A549 treated with AZD2906 at 1 μM for 4 hours (cell line): Measurements from ENCODE around the gene ISLR. TPM values are rescaled to one million over a fixed set of nuclear protein-coding genes. Genes with fewer than 3 reads are reported as not detected.

Experiments
- total RNA-seq: library from RNA; stranded (reverse); fragments of 200-300 nt; extraction: Qiagen RNA extraction; gene quantifications from 5 replicates; pipeline ENCODE4 v1.2.3, GENCODE V29; 2022

The ISLR gene, protein sequence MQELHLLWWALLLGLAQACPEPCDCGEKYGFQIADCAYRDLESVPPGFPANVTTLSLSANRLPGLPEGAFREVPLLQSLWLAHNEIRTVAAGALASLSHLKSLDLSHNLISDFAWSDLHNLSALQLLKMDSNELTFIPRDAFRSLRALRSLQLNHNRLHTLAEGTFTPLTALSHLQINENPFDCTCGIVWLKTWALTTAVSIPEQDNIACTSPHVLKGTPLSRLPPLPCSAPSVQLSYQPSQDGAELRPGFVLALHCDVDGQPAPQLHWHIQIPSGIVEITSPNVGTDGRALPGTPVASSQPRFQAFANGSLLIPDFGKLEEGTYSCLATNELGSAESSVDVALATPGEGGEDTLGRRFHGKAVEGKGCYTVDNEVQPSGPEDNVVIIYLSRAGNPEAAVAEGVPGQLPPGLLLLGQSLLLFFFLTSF
- total RNA-seq = 0.21 to 0.39 TPM (median 0.29 TPM) in 5 replicates

DNA sequence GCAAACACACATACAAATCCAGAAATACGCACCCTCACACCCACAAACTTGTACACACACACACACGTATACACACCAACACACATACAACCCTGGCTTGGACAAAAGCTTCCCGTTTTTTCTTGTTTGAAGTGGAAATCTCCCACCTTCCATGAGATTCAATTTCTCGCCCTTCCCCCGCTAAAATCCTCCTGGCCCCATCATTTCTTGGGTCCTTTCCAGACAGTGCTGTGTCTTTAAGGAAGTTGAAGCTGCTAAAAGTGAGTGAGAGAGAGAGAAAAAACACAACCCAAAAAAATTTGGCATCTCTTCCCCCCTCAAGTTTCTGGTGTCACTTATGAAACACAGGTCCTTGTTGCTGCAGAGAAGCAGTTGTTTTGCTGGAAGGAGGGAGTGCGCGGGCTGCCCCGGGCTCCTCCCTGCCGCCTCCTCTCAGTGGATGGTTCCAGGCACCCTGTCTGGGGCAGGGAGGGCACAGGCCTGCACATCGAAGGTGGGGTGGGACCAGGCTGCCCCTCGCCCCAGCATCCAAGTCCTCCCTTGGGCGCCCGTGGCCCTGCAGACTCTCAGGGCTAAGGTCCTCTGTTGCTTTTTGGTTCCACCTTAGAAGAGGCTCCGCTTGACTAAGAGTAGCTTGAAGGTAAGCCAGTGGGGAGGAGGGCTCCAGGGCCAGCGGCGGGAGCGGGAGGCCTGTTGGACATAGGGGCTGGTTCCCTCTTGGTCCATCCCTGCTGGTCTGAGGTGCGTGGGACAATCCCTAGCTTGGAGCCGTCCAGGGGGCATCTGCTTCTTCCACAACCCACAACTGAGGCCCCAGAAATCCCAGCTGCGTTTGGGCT is at the start of gene ISLR:
TSS of gene ISLR (plus strand) at position 331 of the 839 bp plus-strand sequence. CDS start 1,149 bp downstream, outside the sequence.

DNA sequence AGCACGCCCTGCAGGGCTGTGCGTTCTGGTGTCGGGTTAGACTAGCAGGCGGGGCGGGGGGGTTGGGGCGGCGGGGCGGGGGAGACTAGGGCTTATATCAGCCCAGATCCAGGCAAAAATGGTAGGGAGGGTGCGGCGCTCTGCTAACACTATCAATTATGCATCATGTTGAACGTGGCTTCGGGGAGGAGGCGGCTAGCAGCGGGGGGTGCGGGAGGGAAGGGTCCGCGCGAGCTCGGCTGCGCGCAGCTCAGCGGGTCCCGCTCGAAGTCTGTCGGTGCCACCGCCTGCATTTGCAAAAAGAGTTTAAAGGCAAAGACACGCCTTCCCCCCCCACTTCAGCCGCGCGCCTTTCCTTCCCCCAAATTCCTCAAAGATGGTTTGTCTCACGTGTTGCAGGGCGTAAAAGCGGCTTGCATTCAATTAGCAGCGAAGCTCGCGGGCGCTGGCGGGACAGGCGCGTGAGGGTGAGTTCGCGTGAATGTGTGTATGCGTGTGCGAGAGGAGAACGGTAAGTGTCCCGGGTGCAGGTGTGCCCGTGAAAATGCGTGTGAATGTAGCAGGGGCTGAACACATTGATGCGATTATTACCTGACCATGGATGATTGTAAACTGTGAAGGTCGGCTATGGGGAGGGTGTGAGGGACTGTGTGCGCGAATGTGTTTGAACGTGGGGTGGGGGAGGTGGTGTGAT is 43.2 kb upstream of the ISLR start, which contains the start of gene ISLR2:
TSS of gene ISLR2 (plus strand) at position 432 of the 694 bp plus-strand sequence. CDS start 2,169 bp downstream, outside the sequence.

GRCh38 chr15:74202452-74203401 is 29.2 kb downstream of the ISLR start, which contains the start of gene STRA6:
STRA6 (minus strand) TSS chr15:74202787; CDS start chr15:74202267, 520 bp downstream.

Other genes with a start within 250 kb of the ISLR start
- 0.52 to 1.0 TPM (median 0.70 TPM) in 5 replicates for gene LOXL1, start 247.2 kb upstream of the ISLR start, total RNA-seq
- 10.2 to 14.1 TPM (median 11.9 TPM) in 5 replicates for gene STOML1, start 181.4 kb upstream of the ISLR start, total RNA-seq
- 11.9 to 16.9 TPM (median 15.7 TPM) in 5 replicates for gene PML, start 179.0 kb upstream of the ISLR start, total RNA-seq
- gene GOLGA6A, start 91.2 kb upstream of the ISLR start, total RNA-seq = 0.07 to 0.15 TPM (median 0.11 TPM) in 5 replicates
- gene ISLR2, start 43.1 kb upstream of the ISLR start, total RNA-seq = 0.10 to 0.31 TPM (median 0.13 TPM) in 5 replicates
- 50.4 to 82.4 TPM (median 71.8 TPM) in 5 replicates for gene STRA6, start 29.1 kb downstream of the ISLR start, total RNA-seq
- gene CCDC33, start 62.6 kb downstream of the ISLR start, total RNA-seq = 6.3 to 7.5 TPM (median 7.4 TPM) in 5 replicates
- gene CYP11A1, start 193.9 kb downstream of the ISLR start, total RNA-seq = 0.07 to 0.13 TPM (median 0.10 TPM) in 3 of 5 replicates, not detected in the others